Measurements from ENCODE around the gene FTCDNL1.

FTCDNL1 gene

GRCh38 chr2:199830531-199830930, 20.5 kb downstream of the FTCDNL1 start:
- no peak overlapping the region for H3K4me3 ChIP-seq (ENCODE audit: low read depth, low read length)
- TF ChIP-seq, protein P1, sequence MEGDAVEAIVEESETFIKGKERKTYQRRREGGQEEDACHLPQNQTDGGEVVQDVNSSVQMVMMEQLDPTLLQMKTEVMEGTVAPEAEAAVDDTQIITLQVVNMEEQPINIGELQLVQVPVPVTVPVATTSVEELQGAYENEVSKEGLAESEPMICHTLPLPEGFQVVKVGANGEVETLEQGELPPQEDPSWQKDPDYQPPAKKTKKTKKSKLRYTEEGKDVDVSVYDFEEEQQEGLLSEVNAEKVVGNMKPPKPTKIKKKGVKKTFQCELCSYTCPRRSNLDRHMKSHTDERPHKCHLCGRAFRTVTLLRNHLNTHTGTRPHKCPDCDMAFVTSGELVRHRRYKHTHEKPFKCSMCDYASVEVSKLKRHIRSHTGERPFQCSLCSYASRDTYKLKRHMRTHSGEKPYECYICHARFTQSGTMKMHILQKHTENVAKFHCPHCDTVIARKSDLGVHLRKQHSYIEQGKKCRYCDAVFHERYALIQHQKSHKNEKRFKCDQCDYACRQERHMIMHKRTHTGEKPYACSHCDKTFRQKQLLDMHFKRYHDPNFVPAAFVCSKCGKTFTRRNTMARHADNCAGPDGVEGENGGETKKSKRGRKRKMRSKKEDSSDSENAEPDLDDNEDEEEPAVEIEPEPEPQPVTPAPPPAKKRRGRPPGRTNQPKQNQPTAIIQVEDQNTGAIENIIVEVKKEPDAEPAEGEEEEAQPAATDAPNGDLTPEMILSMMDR (IDR thresholded peaks at IDR 0.05; ENCODE audit: control insufficient read depth, extremely low read depth, insufficient read depth) = no peak
- no peak for DNase-seq (ENCODE audit: low read depth)

- TF ChIP-seq, protein P1 (IDR thresholded peaks at IDR 0.05; ENCODE audit: control insufficient read depth, extremely low read depth, insufficient read depth) = no peak
- no peak overlapping the region for H3K4me3 ChIP-seq (ENCODE audit: low read depth, low read length)
- no peak for DNase-seq (ENCODE audit: low read depth)
These were observed 21.4 kb downstream of the FTCDNL1 start for GRCh38 chr2:199829628-199830027.

DNA sequence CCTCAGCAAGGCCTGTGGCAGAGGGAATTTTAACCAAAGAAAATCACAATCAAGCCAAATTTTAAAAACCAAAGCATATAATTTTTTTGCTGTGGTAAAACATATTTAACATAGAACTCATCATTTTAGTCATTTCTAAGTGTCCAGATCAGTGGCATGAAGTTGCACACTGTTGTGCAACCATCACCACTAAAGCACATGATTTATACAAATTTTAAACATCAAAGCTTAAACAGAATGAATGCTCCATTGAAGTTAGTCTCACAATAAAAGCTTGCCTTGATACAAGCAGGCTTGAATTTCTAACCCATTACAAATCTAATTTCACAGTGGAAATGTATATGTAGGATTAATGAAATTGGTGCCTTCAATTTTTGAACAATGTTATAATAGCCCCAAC, 31.2 kb downstream of the FTCDNL1 start:
- H3K4me3 ChIP-seq (ENCODE audit: low read depth, low read length) = no peak overlapping the region
- TF ChIP-seq, protein P1 (IDR thresholded peaks at IDR 0.05; ENCODE audit: control insufficient read depth, extremely low read depth, insufficient read depth) = no peak
- no peak for DNase-seq (ENCODE audit: low read depth)

DNA sequence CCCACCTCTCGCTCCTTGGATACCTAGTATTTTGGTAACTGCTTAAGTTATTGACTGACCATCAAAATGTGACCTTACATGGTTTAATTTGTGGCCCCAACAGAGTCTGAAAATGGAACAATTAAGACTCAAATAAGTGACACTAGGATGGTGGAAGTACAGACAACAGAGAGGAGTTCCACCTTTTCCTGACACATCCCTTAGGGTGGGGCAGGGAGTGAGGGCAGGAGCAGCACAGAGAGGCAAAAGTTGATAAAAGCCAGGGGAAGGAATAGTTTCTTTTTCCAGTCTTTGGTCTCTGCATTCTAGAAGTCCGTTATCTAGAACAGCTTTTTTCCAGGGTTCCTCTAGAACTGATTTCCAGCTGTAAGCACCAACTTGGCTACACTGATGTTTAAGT, 32.2 kb downstream of the FTCDNL1 start:
- TF ChIP-seq, protein P1 (IDR thresholded peaks at IDR 0.05; ENCODE audit: control insufficient read depth, extremely low read depth, insufficient read depth) = no peak
- no peak for DNase-seq (ENCODE audit: low read depth)
- no peak overlapping the region for H3K4me3 ChIP-seq (ENCODE audit: low read depth, low read length)

GRCh38 chr2:199818026-199818425, 33.0 kb downstream of the FTCDNL1 start:
- TF ChIP-seq, protein P1 (IDR thresholded peaks at IDR 0.05; ENCODE audit: control insufficient read depth, extremely low read depth, insufficient read depth) = no peak
- no peak overlapping the region for H3K4me3 ChIP-seq (ENCODE audit: low read depth, low read length)
- DNase-seq (ENCODE audit: low read depth) = no peak

- H3K4me3 ChIP-seq (ENCODE audit: low read depth, low read length) = no peak overlapping the region
- TF ChIP-seq, protein P1 (IDR thresholded peaks at IDR 0.05; ENCODE audit: control insufficient read depth, extremely low read depth, insufficient read depth) = no peak
- DNase-seq (ENCODE audit: low read depth) = no peak
These were observed 36.2 kb downstream of the FTCDNL1 start for GRCh38 chr2:199814817-199815211.

GRCh38 chr2:199814101-199814816, 36.7 kb downstream of the FTCDNL1 start:
- DNase-seq (ENCODE audit: low read depth) = no peak
- no peak overlapping the region for H3K4me3 ChIP-seq (ENCODE audit: low read depth, low read length)
- TF ChIP-seq, protein P1 (IDR thresholded peaks at IDR 0.05; ENCODE audit: control insufficient read depth, extremely low read depth, insufficient read depth) = no peak
